AG04450 (cell line): ENCODE results near the gene CDR2L. TPM values are rescaled to one million over a fixed set of nuclear protein-coding genes. Genes with fewer than 3 reads are reported as not detected.

ENCODE experiments used
- CTCF ChIA-PET: fragments of 300-600, 350-600 bp; formaldehyde crosslinking; extraction: SDS; loops from one replicate; lab custom pipeline; 2022; ENCODE audit warnings: antibody characterized with exemption, inconsistent platforms; lab: Charles Lee
- POLR2A ChIA-PET: fragments of 350-600 bp; formaldehyde crosslinking; extraction: SDS; loops from one replicate; lab custom pipeline; 2021; ENCODE audit warnings: antibody characterized with exemption, inconsistent platforms; lab: Yijun Ruan, JAX
- DNase-seq: peaks from one replicate; pipeline ENCODE4 v3.0.0-alpha.2; 2011; ENCODE audit warnings: low read depth, low spot score
- H3K27ac ChIP-seq: one replicate; pipeline ENCODE4 v1.5.1; 2012; ENCODE audit warnings: low read depth, low read length, control low read depth
- H3K27me3 ChIP-seq: one replicate; pipeline ENCODE4 v1.6.0; 2012; ENCODE audit warnings: low read length; ENCODE audit not compliant: control insufficient read depth, insufficient read depth
- H3K4me3 ChIP-seq: 2 replicates; pipeline ENCODE4 v1.5.1; 2011; ENCODE audit warnings: mild to moderate bottlenecking, low read depth, low read length, control low read depth
- H3K9me3 ChIP-seq: 2 replicates; pipeline ENCODE4 v1.5.1; 2012; ENCODE audit warnings: low read length; ENCODE audit not compliant: control insufficient read depth, insufficient read depth
- polyA plus RNA-seq: library from polyadenylated mRNA; depleted of rRNA; stranded (reverse); fragments of >200 nt; gene quantifications from 2 replicates; pipeline ENCODE4 v1.2.3, GENCODE V29; 2011
- TF ChIP-seq, protein P1 (sequence below): IDR thresholded peaks from 2 replicates; pipeline ENCODE4 v1.5.1; 2011; ENCODE audit warnings: low read depth, low read length, control low read depth, inconsistent platforms

CDR2L gene
- polyA plus RNA-seq, 1 experiment = 8.4 TPM

DNA sequence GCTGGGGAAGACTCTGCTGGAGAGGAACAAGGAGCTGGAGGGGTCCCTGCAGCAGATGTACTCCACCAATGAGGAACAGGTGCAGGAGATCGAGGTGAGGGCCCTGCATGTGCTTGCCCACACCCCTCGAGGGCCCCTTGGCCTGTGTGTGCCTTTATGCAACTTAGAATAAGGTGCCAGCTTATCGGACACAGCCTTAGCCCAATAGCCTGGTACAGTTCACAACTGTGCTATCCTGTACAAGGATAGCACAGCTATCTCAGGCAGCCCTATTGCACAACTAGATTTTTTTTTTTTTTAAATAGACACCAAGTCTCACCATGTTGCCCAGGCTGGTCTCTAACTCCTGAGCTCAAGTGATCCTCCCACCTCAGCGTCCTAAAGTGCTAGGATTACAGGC, 12.1 kb downstream of the CDR2L start:
- ChIA-PET CTCF (no interaction called here), POLR2A (no interaction called here)
- no peaks in the 10 kb centered on the region for H3K27me3 ChIP-seq
- no peak overlapping the region for H3K27ac ChIP-seq
- no peaks in the 10 kb centered on the region for H3K9me3 ChIP-seq
- TF ChIP-seq, protein P1, sequence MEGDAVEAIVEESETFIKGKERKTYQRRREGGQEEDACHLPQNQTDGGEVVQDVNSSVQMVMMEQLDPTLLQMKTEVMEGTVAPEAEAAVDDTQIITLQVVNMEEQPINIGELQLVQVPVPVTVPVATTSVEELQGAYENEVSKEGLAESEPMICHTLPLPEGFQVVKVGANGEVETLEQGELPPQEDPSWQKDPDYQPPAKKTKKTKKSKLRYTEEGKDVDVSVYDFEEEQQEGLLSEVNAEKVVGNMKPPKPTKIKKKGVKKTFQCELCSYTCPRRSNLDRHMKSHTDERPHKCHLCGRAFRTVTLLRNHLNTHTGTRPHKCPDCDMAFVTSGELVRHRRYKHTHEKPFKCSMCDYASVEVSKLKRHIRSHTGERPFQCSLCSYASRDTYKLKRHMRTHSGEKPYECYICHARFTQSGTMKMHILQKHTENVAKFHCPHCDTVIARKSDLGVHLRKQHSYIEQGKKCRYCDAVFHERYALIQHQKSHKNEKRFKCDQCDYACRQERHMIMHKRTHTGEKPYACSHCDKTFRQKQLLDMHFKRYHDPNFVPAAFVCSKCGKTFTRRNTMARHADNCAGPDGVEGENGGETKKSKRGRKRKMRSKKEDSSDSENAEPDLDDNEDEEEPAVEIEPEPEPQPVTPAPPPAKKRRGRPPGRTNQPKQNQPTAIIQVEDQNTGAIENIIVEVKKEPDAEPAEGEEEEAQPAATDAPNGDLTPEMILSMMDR = no peak
- no peak overlapping the region for H3K4me3 ChIP-seq
- DNase-seq = no peak

DNA sequence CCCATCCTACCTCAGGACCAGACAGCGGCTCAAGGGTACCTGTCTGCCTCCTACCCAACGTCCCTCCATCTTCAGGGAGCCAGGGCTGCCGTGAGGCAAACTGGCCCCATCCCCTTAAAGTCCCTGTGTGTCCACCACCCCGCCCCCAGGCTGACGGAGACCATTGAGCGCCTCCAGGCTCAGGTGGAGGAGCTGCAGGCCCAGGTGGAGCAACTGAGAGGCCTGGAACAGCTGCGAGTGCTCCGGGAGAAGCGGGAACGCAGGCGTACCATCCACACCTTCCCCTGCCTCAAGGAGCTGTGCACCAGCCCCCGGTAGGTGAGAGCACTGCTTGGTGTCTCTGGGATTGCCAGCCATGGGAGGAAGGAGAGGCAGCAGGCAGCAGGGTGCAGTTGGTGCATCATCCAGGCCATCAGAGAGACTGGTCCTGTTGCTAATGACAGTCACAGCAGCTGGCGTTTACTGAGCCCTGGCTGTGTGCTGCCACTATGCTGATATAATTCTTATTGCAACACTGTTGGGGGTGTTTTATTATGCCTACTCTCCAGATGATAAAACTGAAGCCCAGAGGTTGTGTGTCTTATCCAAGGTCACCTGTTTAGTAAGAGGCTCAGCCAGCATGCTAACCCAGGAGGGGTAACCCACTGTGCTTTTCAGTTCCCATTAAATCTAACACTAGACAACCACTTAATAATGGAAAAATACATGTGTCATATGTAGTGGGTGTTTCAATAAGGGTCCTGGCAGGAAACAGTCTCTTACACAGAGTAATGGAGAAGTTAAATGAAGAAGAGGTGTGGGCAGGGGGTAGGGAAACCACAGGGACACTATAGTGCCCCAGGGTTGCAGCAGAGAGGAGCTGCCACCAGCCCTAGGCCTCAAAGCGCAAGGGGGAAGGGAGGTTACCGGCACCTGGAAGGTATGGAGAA, 14.7 kb downstream of the CDR2L start:
- ChIA-PET CTCF (no interaction called here), POLR2A (no interaction called here)
- Histone ChIP-seq H3K9me3 (no peaks in the 10 kb centered on the region), H3K4me3 (no peak overlapping the region), H3K27me3 (no peaks in the 10 kb centered on the region), H3K27ac (no peak overlapping the region)
- no peak for DNase-seq
- TF ChIP-seq, protein P1 = no peak

DNA sequence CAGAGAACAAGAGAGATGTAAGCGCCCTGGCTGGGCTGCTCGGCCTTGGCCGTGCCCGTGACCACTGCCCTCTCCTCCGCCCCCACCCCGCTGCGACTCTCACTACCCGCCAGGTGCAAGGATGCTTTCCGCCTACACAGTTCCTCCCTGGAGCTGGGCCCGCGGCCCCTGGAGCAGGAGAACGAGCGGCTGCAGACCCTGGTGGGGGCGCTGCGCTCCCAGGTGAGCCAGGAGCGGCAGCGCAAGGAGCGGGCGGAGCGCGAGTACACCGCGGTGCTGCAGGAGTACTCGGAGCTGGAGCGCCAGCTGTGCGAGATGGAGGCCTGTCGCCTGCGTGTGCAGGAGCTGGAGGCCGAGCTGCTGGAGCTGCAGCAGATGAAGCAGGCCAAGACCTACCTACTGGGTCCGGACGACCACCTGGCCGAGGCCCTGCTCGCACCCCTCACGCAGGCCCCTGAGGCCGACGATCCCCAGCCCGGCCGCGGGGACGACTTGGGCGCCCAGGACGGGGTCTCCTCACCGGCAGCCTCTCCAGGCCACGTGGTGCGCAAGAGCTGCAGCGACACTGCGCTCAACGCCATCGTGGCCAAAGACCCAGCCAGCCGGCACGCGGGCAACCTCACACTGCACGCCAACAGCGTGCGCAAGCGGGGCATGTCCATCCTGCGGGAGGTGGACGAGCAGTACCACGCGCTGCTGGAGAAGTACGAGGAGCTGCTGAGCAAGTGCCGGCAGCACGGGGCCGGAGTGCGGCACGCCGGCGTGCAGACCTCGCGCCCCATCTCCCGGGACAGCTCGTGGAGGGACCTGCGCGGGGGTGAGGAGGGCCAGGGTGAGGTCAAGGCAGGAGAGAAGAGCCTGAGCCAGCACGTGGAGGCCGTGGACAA, 15.9 kb downstream of the CDR2L start:
- TF ChIP-seq, protein P1 = no peak
- H3K4me3 ChIP-seq = no peak overlapping the region
- POLR2A ChIA-PET = no interaction called here
- CTCF ChIA-PET = no interaction called here
- no peaks in the 10 kb centered on the region for H3K9me3 ChIP-seq
- no peaks in the 10 kb centered on the region for H3K27me3 ChIP-seq
- no peak for DNase-seq
- H3K27ac ChIP-seq = no peak overlapping the region

DNA sequence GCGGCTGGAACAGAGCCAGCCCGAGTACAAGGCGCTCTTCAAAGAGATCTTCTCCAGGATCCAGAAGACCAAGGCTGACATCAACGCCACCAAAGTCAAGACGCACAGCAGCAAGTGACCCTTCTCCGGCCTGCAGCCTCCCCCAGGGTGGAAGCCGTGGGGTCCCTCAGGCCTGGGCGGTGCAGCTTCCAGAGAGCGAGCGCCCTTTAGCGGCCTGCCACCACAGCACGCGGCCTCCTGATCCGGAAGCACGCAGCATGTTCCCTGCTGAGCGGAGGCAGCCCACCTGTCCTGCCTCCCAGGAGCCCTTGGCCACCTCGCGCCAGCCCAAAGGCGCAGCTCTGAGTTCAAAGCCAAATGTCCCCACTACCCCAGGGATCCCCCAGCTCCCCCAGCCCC, 16.5 kb downstream of the CDR2L start:
- ChIA-PET CTCF (interaction anchor here (0.6 kb wide), 1 partner anchor 1668 kb away, joined by 4 read pairs; no protein-coding TSS in a partner anchor), POLR2A (no interaction called here)

More for the DNA sequence above, 16.5 kb downstream of the CDR2L start:
- H3K27me3 ChIP-seq = no peaks in the 10 kb centered on the region
- TF ChIP-seq, protein P1 = no peak
- no peak overlapping the region for H3K27ac ChIP-seq
- no peak for DNase-seq
- no peaks in the 10 kb centered on the region for H3K9me3 ChIP-seq
- no peak overlapping the region for H3K4me3 ChIP-seq
